Measurements from ENCODE around the gene IL6ST. TPM values are rescaled to one million over a fixed set of nuclear protein-coding genes. Genes with fewer than 3 reads are reported as not detected.

The IL6ST gene
- total and polyA plus RNA-seq, 2 experiments from 2014 or later, result 219 to 503 TPM

DNA sequence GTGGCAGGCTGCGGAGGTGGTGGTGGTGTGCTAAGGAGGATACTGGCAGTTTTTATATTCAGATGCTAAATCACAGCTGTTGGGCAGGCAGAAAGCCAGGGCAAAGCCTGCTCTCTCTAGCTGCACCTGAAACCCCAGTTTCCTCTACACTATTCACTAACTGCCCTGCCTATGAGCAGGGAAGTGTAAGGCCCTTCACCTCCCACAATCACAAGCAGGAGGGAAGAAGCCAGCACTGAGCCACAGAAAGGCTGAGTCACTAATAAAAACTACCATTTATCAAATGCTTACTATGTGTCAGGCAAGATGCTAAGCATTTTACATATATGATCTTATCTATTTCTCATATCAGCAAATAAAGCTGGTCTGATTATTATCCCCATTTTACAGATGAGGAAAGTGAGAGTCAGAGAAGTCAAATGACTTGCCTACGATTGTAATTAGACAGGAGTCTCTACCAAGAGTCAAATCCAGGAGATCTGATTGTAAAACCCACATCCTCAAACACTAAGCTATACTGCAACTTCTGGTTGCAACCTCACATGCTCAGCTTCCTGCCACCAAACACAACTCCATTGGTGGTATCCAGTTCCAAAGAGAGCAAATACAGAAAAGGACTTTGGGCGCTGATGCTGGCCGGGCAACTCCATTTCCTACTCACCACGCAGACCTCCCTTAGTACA lies 17.7 kb upstream of the IL6ST start:
- TF ChIP-seq, protein P1, sequence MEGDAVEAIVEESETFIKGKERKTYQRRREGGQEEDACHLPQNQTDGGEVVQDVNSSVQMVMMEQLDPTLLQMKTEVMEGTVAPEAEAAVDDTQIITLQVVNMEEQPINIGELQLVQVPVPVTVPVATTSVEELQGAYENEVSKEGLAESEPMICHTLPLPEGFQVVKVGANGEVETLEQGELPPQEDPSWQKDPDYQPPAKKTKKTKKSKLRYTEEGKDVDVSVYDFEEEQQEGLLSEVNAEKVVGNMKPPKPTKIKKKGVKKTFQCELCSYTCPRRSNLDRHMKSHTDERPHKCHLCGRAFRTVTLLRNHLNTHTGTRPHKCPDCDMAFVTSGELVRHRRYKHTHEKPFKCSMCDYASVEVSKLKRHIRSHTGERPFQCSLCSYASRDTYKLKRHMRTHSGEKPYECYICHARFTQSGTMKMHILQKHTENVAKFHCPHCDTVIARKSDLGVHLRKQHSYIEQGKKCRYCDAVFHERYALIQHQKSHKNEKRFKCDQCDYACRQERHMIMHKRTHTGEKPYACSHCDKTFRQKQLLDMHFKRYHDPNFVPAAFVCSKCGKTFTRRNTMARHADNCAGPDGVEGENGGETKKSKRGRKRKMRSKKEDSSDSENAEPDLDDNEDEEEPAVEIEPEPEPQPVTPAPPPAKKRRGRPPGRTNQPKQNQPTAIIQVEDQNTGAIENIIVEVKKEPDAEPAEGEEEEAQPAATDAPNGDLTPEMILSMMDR (IDR thresholded peaks at IDR 0.05; ENCODE audit: poor library complexity), result no peak
- no peak for TF ChIP-seq EZH2 (IDR thresholded peaks at IDR 0.05; ENCODE audit: borderline replicate concordance)
- TF ChIP-seq EZH2phosphoT487 (IDR thresholded peaks at IDR 0.05; ENCODE audit: low read depth, severe bottlenecking, unreplicated experiment), result no peak
- peak overlapping the region; percentile 28 for H3K27ac ChIP-seq
- no peak for DNase-seq (ENCODE audit: low spot score)

DNA sequence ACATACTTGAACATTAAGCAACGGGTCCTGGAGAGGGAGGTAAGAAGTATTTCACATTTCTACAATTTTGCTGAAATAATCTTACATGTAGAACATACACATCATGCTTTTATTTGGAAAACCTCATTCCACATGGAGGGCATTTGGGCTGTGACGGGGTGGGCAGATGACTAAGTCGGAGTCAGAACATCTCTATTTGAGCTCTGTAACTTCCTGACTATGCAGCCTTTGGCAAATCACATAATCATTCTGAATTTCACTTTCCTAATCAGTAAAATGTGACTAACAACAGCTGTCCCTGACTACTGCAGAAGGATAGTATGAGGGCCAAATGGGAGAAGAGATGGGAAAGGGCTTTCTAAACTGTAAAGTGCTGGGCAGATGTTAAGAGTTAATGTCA lies 17.1 kb upstream of the IL6ST start:
- Histone ChIP-seq H2AFZ (no peak overlapping the region), H3K9me2 (replicated peaks; ENCODE audit: insufficient read depth) (no peaks in the 10 kb centered on the region)
- DNase-seq (ENCODE audit: low spot score), result no peak

More for the DNA sequence above, 17.7 kb upstream of the IL6ST start:
- Histone ChIP-seq H3K4me3 (no peak overlapping the region), H3K9me2 (replicated peaks; ENCODE audit: insufficient read depth) (no peaks in the 10 kb centered on the region), H3K36me3 (replicated peaks; ENCODE audit: insufficient read depth, low read depth) (no peaks in the 10 kb centered on the region), H4K20me1 (ENCODE audit: insufficient read depth, poor library complexity, severe bottlenecking) (no peaks in the 10 kb centered on the region), H3K9me3 (ENCODE audit: low read depth) (no peaks in the 10 kb centered on the region), H3K27me3 (no peaks in the 10 kb centered on the region), H2AFZ (no peak overlapping the region), H3K4me1 (ENCODE audit: insufficient read depth) (no peaks in the 10 kb centered on the region), H3K4me2 (no peak overlapping the region), H3K79me2 (no peaks in the 10 kb centered on the region)
- 79% methylated on average over 5 of the region's 5 CpGs for WGBS (ENCODE audit: low lambda C conversion rate, missing lambda C conversion rate)

DNA sequence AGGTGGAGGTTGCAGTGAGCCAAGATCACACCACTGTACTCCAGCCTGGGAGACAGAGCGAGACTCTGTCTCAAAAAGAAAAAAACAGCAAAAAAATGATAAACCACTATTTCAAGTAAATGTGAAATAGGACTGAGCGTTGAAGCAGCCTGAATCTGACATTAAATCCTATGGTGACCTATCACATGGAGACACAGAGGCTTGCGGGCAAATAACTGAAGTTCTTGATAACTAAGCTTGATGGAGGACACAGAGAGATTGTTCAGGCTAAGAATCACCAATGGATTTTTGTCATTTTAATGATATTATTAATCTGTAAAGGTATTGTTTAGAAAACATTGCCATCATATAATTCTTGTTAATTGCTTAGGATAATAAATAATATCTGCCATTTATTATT lies 15.7 kb upstream of the IL6ST start:
- Histone ChIP-seq H3K4me1 (ENCODE audit: insufficient read depth) (no peaks in the 10 kb centered on the region), H3K4me2 (no peak overlapping the region), H3K4me3 (no peak overlapping the region), H3K27ac (no peak overlapping the region), H2AFZ (no peak overlapping the region), H3K27me3 (no peaks in the 10 kb centered on the region), H3K9me3 (ENCODE audit: low read depth) (no peaks in the 10 kb centered on the region), H3K36me3 (replicated peaks; ENCODE audit: insufficient read depth, low read depth) (no peaks in the 10 kb centered on the region), H3K79me2 (no peaks in the 10 kb centered on the region), H4K20me1 (ENCODE audit: insufficient read depth, poor library complexity, severe bottlenecking) (no peaks in the 10 kb centered on the region), H3K9me2 (replicated peaks; ENCODE audit: insufficient read depth) (no peaks in the 10 kb centered on the region)
- TF ChIP-seq EZH2phosphoT487 (IDR thresholded peaks at IDR 0.05; ENCODE audit: low read depth, severe bottlenecking, unreplicated experiment), result no peak
- TF ChIP-seq, protein P1 (IDR thresholded peaks at IDR 0.05; ENCODE audit: poor library complexity), result no peak
- TF ChIP-seq EZH2 (IDR thresholded peaks at IDR 0.05; ENCODE audit: borderline replicate concordance), result no peak
- 95% methylated on average over 3 of the region's 3 CpGs for WGBS (ENCODE audit: low lambda C conversion rate, missing lambda C conversion rate)
- no peak for DNase-seq (ENCODE audit: low spot score)

More for the DNA sequence above, 17.1 kb upstream of the IL6ST start:
- TF ChIP-seq, protein P1 (IDR thresholded peaks at IDR 0.05; ENCODE audit: poor library complexity), result no peak
- no peak for TF ChIP-seq EZH2phosphoT487 (IDR thresholded peaks at IDR 0.05; ENCODE audit: low read depth, severe bottlenecking, unreplicated experiment)
- Histone ChIP-seq H3K79me2 (no peaks in the 10 kb centered on the region), H3K36me3 (replicated peaks; ENCODE audit: insufficient read depth, low read depth) (no peaks in the 10 kb centered on the region), H3K4me3 (no peak overlapping the region), H3K4me1 (ENCODE audit: insufficient read depth) (no peaks in the 10 kb centered on the region), H3K27ac (peak overlapping the region; percentile 31), H3K4me2 (no peak overlapping the region), H3K27me3 (no peaks in the 10 kb centered on the region), H3K9me3 (ENCODE audit: low read depth) (no peaks in the 10 kb centered on the region), H4K20me1 (ENCODE audit: insufficient read depth, poor library complexity, severe bottlenecking) (no peaks in the 10 kb centered on the region)
- 66% methylated on average over 3 of the region's 3 CpGs for WGBS (ENCODE audit: low lambda C conversion rate, missing lambda C conversion rate)
